GM12872 (cell line): ENCODE results near the gene PSMD13.

Experiments
- TF ChIP-seq, protein P1 (sequence below): IDR thresholded peaks from 3 replicates; pipeline ENCODE4 v1.5.1; 2011; ENCODE audit warnings: low read depth, mild to moderate bottlenecking, low read length, moderate library complexity; ENCODE audit not compliant: insufficient read depth

Gene PSMD13

DNA sequence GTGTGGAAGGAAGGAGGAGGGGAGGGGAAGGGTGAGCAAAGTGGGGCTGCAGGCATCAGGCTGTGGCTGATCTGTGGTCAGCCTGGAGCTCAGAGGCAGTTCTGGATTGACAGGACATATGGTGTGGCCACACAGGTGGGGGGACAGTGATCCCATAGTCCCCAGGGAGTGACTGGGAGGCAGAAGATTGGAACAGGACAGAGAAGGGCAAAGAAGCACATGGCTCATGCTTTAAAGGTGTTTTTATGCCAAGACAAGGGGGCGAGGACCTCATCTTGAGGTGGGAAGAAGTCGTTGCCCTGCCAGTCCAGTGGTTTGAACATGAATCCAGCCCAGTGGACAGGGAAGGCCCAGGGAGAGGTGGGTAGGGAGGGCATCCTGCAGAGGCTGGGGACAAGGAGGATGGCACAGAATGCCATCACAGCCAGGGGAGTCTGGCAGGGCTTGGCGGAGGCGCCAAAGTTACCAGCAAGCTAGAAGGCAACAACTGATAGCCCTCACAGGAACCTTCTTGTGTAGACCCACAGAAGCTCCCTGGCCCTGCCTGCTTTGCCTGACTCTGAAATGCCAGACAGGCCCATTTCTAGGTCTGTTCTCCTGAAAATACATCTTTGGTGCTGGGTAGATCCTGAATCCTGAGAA, 32.7 kb upstream of the PSMD13 start:
- TF ChIP-seq, protein P1, sequence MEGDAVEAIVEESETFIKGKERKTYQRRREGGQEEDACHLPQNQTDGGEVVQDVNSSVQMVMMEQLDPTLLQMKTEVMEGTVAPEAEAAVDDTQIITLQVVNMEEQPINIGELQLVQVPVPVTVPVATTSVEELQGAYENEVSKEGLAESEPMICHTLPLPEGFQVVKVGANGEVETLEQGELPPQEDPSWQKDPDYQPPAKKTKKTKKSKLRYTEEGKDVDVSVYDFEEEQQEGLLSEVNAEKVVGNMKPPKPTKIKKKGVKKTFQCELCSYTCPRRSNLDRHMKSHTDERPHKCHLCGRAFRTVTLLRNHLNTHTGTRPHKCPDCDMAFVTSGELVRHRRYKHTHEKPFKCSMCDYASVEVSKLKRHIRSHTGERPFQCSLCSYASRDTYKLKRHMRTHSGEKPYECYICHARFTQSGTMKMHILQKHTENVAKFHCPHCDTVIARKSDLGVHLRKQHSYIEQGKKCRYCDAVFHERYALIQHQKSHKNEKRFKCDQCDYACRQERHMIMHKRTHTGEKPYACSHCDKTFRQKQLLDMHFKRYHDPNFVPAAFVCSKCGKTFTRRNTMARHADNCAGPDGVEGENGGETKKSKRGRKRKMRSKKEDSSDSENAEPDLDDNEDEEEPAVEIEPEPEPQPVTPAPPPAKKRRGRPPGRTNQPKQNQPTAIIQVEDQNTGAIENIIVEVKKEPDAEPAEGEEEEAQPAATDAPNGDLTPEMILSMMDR = no peak

DNA sequence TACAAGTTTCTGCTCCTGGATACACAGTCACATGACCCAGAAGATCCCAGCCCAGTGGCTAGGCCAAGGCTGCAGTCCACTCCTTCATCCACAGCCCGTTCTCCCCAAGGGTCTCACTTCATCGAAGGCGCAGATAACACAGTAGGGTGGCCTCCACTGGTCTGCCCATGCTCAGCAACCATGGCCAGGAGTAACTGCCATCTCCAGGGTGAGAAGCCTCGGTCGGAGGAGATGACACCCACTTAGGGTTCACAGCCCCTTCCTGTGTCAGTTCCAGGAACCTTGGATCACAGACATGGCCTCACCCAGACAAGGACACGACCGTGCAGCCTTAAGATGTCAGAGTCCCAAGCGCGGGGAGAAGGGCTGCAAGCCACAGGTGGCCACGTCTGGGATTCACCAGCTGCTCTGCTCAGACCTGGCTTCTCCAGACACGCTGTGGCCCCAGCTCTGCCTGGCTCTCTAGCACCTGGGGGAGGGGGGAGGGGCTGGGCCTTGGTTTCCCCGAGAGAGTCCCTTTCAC, 32.1 kb upstream of the PSMD13 start:
- TF ChIP-seq, protein P1 = no peak

DNA sequence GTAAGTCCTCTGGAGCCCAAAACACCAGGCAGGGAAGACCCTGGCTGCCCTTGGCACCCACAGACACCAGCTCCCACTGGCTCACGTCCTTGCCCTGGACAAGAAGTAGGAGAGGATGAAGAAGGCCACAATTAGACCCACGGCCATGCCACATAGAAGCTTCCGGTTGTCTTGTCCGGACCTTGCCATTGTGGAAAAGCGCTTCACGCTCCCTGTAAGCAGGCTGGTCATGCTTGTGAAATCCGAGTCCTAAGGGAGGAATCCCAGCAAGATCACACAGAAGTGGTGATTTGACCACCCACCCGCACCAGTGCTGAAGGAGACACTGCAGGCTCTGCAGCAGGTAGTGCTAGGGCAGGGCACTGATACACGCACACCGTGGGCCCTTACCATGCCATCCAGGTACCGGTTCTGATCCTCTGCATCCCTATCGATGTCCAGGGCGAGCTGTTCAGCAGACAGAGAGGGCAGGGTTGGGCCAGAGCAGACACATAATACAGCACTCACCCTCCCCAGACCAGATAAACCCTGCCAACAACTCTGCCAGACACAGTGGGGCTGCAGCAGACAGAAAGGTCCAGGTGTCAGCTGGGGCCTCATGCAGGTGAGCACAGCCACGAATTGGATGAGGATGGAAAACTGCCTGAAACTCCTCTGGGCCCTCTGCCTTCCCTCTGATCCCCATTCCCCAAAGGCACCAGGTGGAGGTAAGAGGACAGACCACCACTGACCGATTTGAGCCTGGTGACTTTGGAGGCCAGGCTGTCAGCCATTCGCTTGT, 31.4 kb upstream of the PSMD13 start:
- TF ChIP-seq, protein P1 = no peak

DNA sequence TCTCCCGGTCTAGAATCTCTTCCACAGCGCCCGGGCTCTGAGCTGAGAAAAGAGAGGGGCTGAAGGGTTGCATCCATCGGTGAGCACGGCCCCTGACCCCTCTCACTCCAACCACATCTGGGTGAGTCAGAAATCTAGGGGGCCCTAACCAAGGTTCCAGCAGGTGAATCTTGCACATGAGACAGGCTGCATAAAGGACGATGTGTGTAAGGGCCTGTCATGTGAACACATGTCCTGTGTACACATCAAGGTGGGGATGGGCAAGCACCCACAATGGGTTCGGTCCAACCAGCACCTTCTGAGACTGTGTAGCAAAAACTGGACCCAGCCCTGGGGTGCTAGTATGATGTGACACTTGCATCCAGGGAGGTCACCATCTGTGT, 30.8 kb upstream of the PSMD13 start:
- TF ChIP-seq, protein P1 = no peak

DNA sequence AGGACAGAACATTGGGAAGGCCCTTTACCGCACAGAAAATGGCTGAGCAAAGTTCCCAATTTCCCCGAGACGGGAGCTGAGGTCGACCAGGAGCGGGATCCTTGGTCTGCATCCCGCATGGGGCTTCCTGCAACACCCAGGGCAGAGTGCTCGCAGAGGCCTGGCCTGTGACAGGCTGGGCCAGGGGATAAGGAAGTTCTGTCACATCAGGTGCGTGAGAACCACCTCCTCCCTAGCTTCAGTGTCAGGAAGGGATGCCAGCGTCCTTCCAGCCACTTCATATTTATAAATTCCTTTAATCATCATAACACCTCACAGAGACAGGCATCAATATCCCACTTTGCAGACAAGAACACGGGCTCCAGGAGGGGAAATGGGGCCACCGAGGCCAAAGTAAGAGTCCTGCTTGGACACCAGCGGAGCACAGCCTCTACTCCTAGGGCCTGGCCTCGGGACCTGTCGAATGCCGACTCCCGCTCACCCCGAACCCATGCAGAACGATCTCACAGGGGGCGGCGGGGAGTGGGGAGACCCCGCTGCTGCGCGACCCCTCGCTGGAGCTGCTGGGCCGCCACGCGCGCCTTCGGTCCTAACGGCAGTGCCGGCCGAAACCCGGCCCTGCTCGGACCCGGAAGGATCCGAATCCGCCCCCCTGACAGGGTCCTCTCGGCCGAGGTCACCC, 30.1 kb upstream of the PSMD13 start:
- TF ChIP-seq, protein P1 = no peak

DNA sequence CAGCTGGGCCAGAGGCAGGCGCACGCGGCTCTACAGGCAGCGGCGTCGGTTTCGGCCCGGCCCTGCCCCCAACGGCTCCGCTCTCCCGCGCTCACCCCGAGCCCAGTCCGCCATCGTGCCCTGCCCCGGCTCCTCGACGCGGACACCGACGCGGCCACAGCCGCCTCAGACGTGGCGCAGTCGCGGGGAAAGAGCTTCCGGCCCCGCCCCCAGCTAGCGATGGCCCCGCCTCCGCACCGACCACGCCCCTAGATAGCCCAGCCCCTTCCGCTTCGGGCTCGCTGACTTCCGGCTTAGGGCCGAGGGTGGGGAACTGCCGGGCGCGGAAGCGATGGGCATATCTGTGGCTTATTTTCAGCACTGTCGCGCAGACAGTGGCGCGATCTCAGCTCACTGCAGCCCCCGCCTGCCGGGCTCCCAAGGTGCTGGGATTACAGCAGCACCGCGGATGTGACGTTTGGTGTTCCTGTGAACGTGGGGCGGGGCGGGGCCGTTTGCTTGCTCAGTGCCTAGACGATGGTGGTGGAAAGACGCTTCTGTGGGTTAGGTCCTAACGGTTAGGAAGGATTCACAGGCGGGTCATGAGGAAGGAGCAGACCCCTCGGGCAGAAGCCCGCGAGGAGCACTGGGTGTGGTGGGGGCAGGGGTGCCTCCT, 29.4 kb upstream of the PSMD13 start, which contains the start of the genes BET1L and RIC8A:
Gene BET1L, minus strand, starts transcription at position 192 of the 655 bp plus-strand sequence. Its CDS starts 78 bp downstream, at position 114.
Gene RIC8A, plus strand, starts transcription at position 501 of the 655 bp plus-strand sequence. CDS start 1,147 bp downstream, outside the sequence.
- TF ChIP-seq, protein P1 = no peak
